Kidney epithelial cell (primary cell): ENCODE results near the gene FGD5. TPM values are rescaled to one million over a fixed set of nuclear protein-coding genes. Genes with fewer than 3 reads are reported as not detected.

Source experiments
- DNase-seq: peaks from one replicate; pipeline ENCODE4 v3.0.0-alpha.2; 2010; ENCODE audit warnings: low read depth
- H3K27me3 ChIP-seq: 2 replicates; pipeline ENCODE4 v1.6.0; 2011; ENCODE audit warnings: low read length; ENCODE audit not compliant: control insufficient read depth, insufficient read depth
- H3K36me3 ChIP-seq: 2 replicates; pipeline ENCODE4 v1.5.1; 2011; ENCODE audit warnings: low read length; ENCODE audit not compliant: control insufficient read depth, insufficient read depth
- H3K4me3 ChIP-seq: 2 replicates; pipeline ENCODE4 v1.5.1; 2011; ENCODE audit warnings: low read depth, mild to moderate bottlenecking, control low read depth, low read length
- CTCF ChIP-seq: IDR thresholded peaks from 2 replicates; pipeline ENCODE4 v1.5.1; 2011; ENCODE audit warnings: mild to moderate bottlenecking, moderate library complexity, low read length, control low read depth, inconsistent platforms; ENCODE audit not compliant: insufficient read depth, poor library complexity, severe bottlenecking
- total RNA-seq: library from RNA; depleted of rRNA; stranded (reverse); fragments of >200 nt; gene quantifications from 2 replicates; pipeline ENCODE4 v1.2.3, GENCODE V29; 2015

FGD5 gene
- total RNA-seq, result 1.1 and 1.4 TPM in 2 replicates

GRCh38 chr3:14818804-14819500, at the start of gene FGD5:
Gene FGD5 (plus strand): TSS chr3:14818962. CDS start chr3:14819072, 110 bp downstream.
- Histone ChIP-seq H3K36me3 (no peaks in the 10 kb centered on the region), H3K27me3 (peaks cover 20% of the 10 kb centered on the region), H3K4me3 (no peak within 1 kb of the TSS)
- TF ChIP-seq CTCF, result no peak
- DNase-seq, result no peak

- no peak for TF ChIP-seq CTCF
- DNase-seq, result no peak
- Histone ChIP-seq H3K36me3 (no peaks in the 10 kb centered on the region), H3K27me3 (no peaks in the 10 kb centered on the region), H3K4me3 (no peak overlapping the region)
These were observed 49.0 kb upstream of the FGD5 start for GRCh38 chr3:14769544-14770325.

- no peak for DNase-seq
- Histone ChIP-seq H3K36me3 (no peaks in the 10 kb centered on the region), H3K4me3 (no peak overlapping the region), H3K27me3 (no peaks in the 10 kb centered on the region)
- TF ChIP-seq CTCF, result no peak
These were observed 48.2 kb upstream of the FGD5 start for GRCh38 chr3:14770591-14770990.

GRCh38 chr3:14771593-14772497, 46.9 kb upstream of the FGD5 start:
- Histone ChIP-seq H3K27me3 (no peaks in the 10 kb centered on the region), H3K4me3 (no peak overlapping the region), H3K36me3 (no peaks in the 10 kb centered on the region)
- TF ChIP-seq CTCF, result no peak
- no peak for DNase-seq

- no peak for TF ChIP-seq CTCF
- Histone ChIP-seq H3K36me3 (no peaks in the 10 kb centered on the region), H3K27me3 (no peaks in the 10 kb centered on the region), H3K4me3 (no peak overlapping the region)
- no peak for DNase-seq
These were observed 46.1 kb upstream of the FGD5 start for GRCh38 chr3:14772533-14773138.
